ENCODE data around the gene GUCY1A2.

Gene GUCY1A2

GRCh38 chr11:107041088-107041444, 22.8 kb upstream of the GUCY1A2 start:
- Histone ChIP-seq H3K4me2 (ENCODE audit: low read length) (no peak overlapping the region), H2AFZ (ENCODE audit: insufficient read depth, low read length, poor library complexity) (no peak overlapping the region), H3K23ac (ENCODE audit: low read length) (no peak overlapping the region), H3K9ac (ENCODE audit: low read length) (no peak overlapping the region), H2BK5ac (ENCODE audit: low read depth, low read length, poor library complexity) (no peak overlapping the region), H3K18ac (ENCODE audit: low read length) (no peak overlapping the region), H2BK12ac (ENCODE audit: low read length) (no peak overlapping the region), H3K27ac (ENCODE audit: low read depth, low read length) (no peak overlapping the region), H2AK5ac (ENCODE audit: low read length) (no peak overlapping the region), H3K27me3 (ENCODE audit: insufficient read depth, low read length) (no peaks in the 10 kb centered on the region), H3K4me3 (ENCODE audit: low read depth, low read length) (no peak overlapping the region), H2BK120ac (ENCODE audit: insufficient read depth, low read length, poor library complexity) (no peak overlapping the region), H3K79me1 (ENCODE audit: low read length) (no peaks in the 10 kb centered on the region), H4K8ac (ENCODE audit: low read depth, low read length) (no peak overlapping the region), H3K4me1 (ENCODE audit: control insufficient read depth in 1 of 2, insufficient read depth in 2 of 2, low read length in 2 of 2) (peaks cover 0 to 4% of the 10 kb centered on the region in 2 experiments), H3K9me3 (ENCODE audit: insufficient read depth, low read depth, low read length) (no peaks in the 10 kb centered on the region), H4K12ac (ENCODE audit: low read depth, low read length) (no peak overlapping the region), H3K36me3 (ENCODE audit: control insufficient read depth in 1 of 2, insufficient read depth in 2 of 2, low read length in 2 of 2) (no peaks in the 10 kb centered on the region), H3K4ac (ENCODE audit: low read depth, low read length) (no peak overlapping the region), H3K14ac (ENCODE audit: low read length) (no peak overlapping the region), H4K91ac (ENCODE audit: low read depth, low read length) (no peak overlapping the region), H3K79me2 (ENCODE audit: control insufficient read depth, insufficient read depth, low read length, poor library complexity) (no peaks in the 10 kb centered on the region)
- WGBS (ENCODE audit: extremely low coverage, insufficient coverage, insufficient read length), result no CpG with 5 or more reads among the region's 1 CpG
- DNase-seq, result no peak

- H3K18ac ChIP-seq (ENCODE audit: low read length), result no peak overlapping the region
- no peak overlapping the region for H2BK5ac ChIP-seq (ENCODE audit: low read depth, low read length, poor library complexity)
- H3K23ac ChIP-seq (ENCODE audit: low read length), result no peak overlapping the region
- no peak overlapping the region for H3K27ac ChIP-seq (ENCODE audit: low read depth, low read length)
- no peak overlapping the region for H2AK5ac ChIP-seq (ENCODE audit: low read length)
- no peak overlapping the region for H3K4me3 ChIP-seq (ENCODE audit: low read depth, low read length)
- H3K9ac ChIP-seq (ENCODE audit: low read length), result no peak overlapping the region
- H3K9me3 ChIP-seq (ENCODE audit: insufficient read depth, low read depth, low read length), result no peaks in the 10 kb centered on the region
- H3K27me3 ChIP-seq (ENCODE audit: insufficient read depth, low read length), result no peaks in the 10 kb centered on the region
- no peak overlapping the region for H2BK120ac ChIP-seq (ENCODE audit: insufficient read depth, low read length, poor library complexity)
- no peak overlapping the region for H2BK12ac ChIP-seq (ENCODE audit: low read length)
- no peak overlapping the region for H3K4ac ChIP-seq (ENCODE audit: low read depth, low read length)
- no peak for DNase-seq
- no peak overlapping the region for H4K12ac ChIP-seq (ENCODE audit: low read depth, low read length)
- H3K79me2 ChIP-seq (ENCODE audit: control insufficient read depth, insufficient read depth, low read length, poor library complexity), result no peaks in the 10 kb centered on the region
- no CpG with 5 or more reads among the region's 2 CpGs for WGBS (ENCODE audit: extremely low coverage, insufficient coverage, insufficient read length)
- no peak overlapping the region for H2AFZ ChIP-seq (ENCODE audit: insufficient read depth, low read length, poor library complexity)
- H3K36me3 ChIP-seq (ENCODE audit: control insufficient read depth in 1 of 2, insufficient read depth in 2 of 2, low read length in 2 of 2), result no peaks in the 10 kb centered on the region
- H3K79me1 ChIP-seq (ENCODE audit: low read length), result no peaks in the 10 kb centered on the region
- no peak overlapping the region for H4K8ac ChIP-seq (ENCODE audit: low read depth, low read length)
- H3K4me1 ChIP-seq (ENCODE audit: control insufficient read depth in 1 of 2, insufficient read depth in 2 of 2, low read length in 2 of 2), result peaks cover 0 to 4% of the 10 kb centered on the region in 2 experiments
- no peak overlapping the region for H3K14ac ChIP-seq (ENCODE audit: low read length)
- no peak overlapping the region for H4K91ac ChIP-seq (ENCODE audit: low read depth, low read length)
- no peak overlapping the region for H3K4me2 ChIP-seq (ENCODE audit: low read length)
Observed at GRCh38 chr11:107040433-107041087, 22.3 kb upstream of the GUCY1A2 start.

- no peak overlapping the region for H2BK12ac ChIP-seq (ENCODE audit: low read length)
- no peak overlapping the region for H3K18ac ChIP-seq (ENCODE audit: low read length)
- H4K12ac ChIP-seq (ENCODE audit: low read depth, low read length), result no peak overlapping the region
- no peak overlapping the region for H2AFZ ChIP-seq (ENCODE audit: insufficient read depth, low read length, poor library complexity)
- H3K9ac ChIP-seq (ENCODE audit: low read length), result no peak overlapping the region
- no peaks in the 10 kb centered on the region for H3K27me3 ChIP-seq (ENCODE audit: insufficient read depth, low read length)
- no peak overlapping the region for H3K4ac ChIP-seq (ENCODE audit: low read depth, low read length)
- no peaks in the 10 kb centered on the region for H3K79me1 ChIP-seq (ENCODE audit: low read length)
- no peak overlapping the region for H3K23ac ChIP-seq (ENCODE audit: low read length)
- no peaks in the 10 kb centered on the region for H3K9me3 ChIP-seq (ENCODE audit: insufficient read depth, low read depth, low read length)
- H3K4me1 ChIP-seq (ENCODE audit: control insufficient read depth in 1 of 2, insufficient read depth in 2 of 2, low read length in 2 of 2), result no peaks in the 10 kb centered on the region
- no peak overlapping the region for H4K8ac ChIP-seq (ENCODE audit: low read depth, low read length)
- H3K14ac ChIP-seq (ENCODE audit: low read length), result no peak overlapping the region
- H3K4me2 ChIP-seq (ENCODE audit: low read length), result no peak overlapping the region
- H3K36me3 ChIP-seq (ENCODE audit: control insufficient read depth in 1 of 2, insufficient read depth in 2 of 2, low read length in 2 of 2), result no peaks in the 10 kb centered on the region
- H4K91ac ChIP-seq (ENCODE audit: low read depth, low read length), result no peak overlapping the region
- H2AK5ac ChIP-seq (ENCODE audit: low read length), result no peak overlapping the region
- H2BK5ac ChIP-seq (ENCODE audit: low read depth, low read length, poor library complexity), result no peak overlapping the region
- H2BK120ac ChIP-seq (ENCODE audit: insufficient read depth, low read length, poor library complexity), result no peak overlapping the region
- H3K4me3 ChIP-seq (ENCODE audit: low read depth, low read length), result no peak overlapping the region
- H3K79me2 ChIP-seq (ENCODE audit: control insufficient read depth, insufficient read depth, low read length, poor library complexity), result no peaks in the 10 kb centered on the region
- H3K27ac ChIP-seq (ENCODE audit: low read depth, low read length), result no peak overlapping the region
- no peak for DNase-seq
Observed at GRCh38 chr11:107025673-107026072, 7.4 kb upstream of the GUCY1A2 start.

- no peaks in the 10 kb centered on the region for H3K36me3 ChIP-seq (ENCODE audit: control insufficient read depth in 1 of 2, insufficient read depth in 2 of 2, low read length in 2 of 2)
- no peak overlapping the region for H4K91ac ChIP-seq (ENCODE audit: low read depth, low read length)
- H2AK5ac ChIP-seq (ENCODE audit: low read length), result no peak overlapping the region
- H3K79me2 ChIP-seq (ENCODE audit: control insufficient read depth, insufficient read depth, low read length, poor library complexity), result no peaks in the 10 kb centered on the region
- no peak overlapping the region for H3K23ac ChIP-seq (ENCODE audit: low read length)
- H4K12ac ChIP-seq (ENCODE audit: low read depth, low read length), result no peak overlapping the region
- no peak overlapping the region for H3K4me3 ChIP-seq (ENCODE audit: low read depth, low read length)
- no peak overlapping the region for H3K4me2 ChIP-seq (ENCODE audit: low read length)
- H2AFZ ChIP-seq (ENCODE audit: insufficient read depth, low read length, poor library complexity), result no peak overlapping the region
- H3K79me1 ChIP-seq (ENCODE audit: low read length), result no peaks in the 10 kb centered on the region
- no CpG with 5 or more reads among the region's 2 CpGs for WGBS (ENCODE audit: extremely low coverage, insufficient coverage, insufficient read length)
- no peak overlapping the region for H3K9ac ChIP-seq (ENCODE audit: low read length)
- H3K4me1 ChIP-seq (ENCODE audit: control insufficient read depth in 1 of 2, insufficient read depth in 2 of 2, low read length in 2 of 2), result peaks cover 6 to 9% of the 10 kb centered on the region in 2 experiments
- no peaks in the 10 kb centered on the region for H3K9me3 ChIP-seq (ENCODE audit: insufficient read depth, low read depth, low read length)
- no peak overlapping the region for H3K14ac ChIP-seq (ENCODE audit: low read length)
- H3K27ac ChIP-seq (ENCODE audit: low read depth, low read length), result no peak overlapping the region
- H2BK12ac ChIP-seq (ENCODE audit: low read length), result no peak overlapping the region
- H2BK120ac ChIP-seq (ENCODE audit: insufficient read depth, low read length, poor library complexity), result no peak overlapping the region
- no peak for DNase-seq
- no peak overlapping the region for H3K4ac ChIP-seq (ENCODE audit: low read depth, low read length)
- no peaks in the 10 kb centered on the region for H3K27me3 ChIP-seq (ENCODE audit: insufficient read depth, low read length)
- H4K8ac ChIP-seq (ENCODE audit: low read depth, low read length), result no peak overlapping the region
- no peak overlapping the region for H3K18ac ChIP-seq (ENCODE audit: low read length)
- H2BK5ac ChIP-seq (ENCODE audit: low read depth, low read length, poor library complexity), result no peak overlapping the region
Observed at GRCh38 chr11:107020594-107020993, 2.3 kb upstream of the GUCY1A2 start.
